HepG2 (cell line): ENCODE measurements around the gene FARSB. TPM values are rescaled to one million over a fixed set of nuclear protein-coding genes. Genes with fewer than 3 reads are reported as not detected.

Source experiments
- ASH2L ChIP-seq: fragments of 300-600, 200-600 bp; sonication (generic); IDR thresholded peaks from 2 replicates; pipeline ENCODE4 v1.7.0; 2017; ENCODE audit warnings: low read depth, mild to moderate bottlenecking, moderate library complexity, mixed read lengths, low read length; ENCODE audit not compliant: insufficient read length
- CBX2 ChIP-seq, 2 experiments: fragments of 200-600 bp in 1 of 2; sonication (generic); formaldehyde crosslinking in 1 of 2; IDR thresholded peaks; 2 replicates each; pipeline versions ENCODE4 v1.7.0 to v1.8.1; 2018 to 2022; ENCODE audit warnings: low read depth in 2 of 2, low read length in 1 of 2, mild to moderate bottlenecking in 1 of 2, missing genetic modification reagents in 1 of 2
- EP300 ChIP-seq, 3 experiments: sonication (generic) in 1 of 3; formaldehyde crosslinking in 1 of 3; IDR thresholded peaks; 2 replicates each; pipeline versions ENCODE4 v1.5.1 to v1.6.1; 2011 to 2020; ENCODE audit warnings: low read depth in 2 of 3, low read length in 2 of 3, borderline replicate concordance in 1 of 3, improper control_type of control experiment in 1 of 3, mild to moderate bottlenecking in 1 of 3, missing genetic modification reagents in 1 of 3, moderate library complexity in 1 of 3
- HOXA7 ChIP-seq: sonication (generic); formaldehyde crosslinking; IDR thresholded peaks from 2 replicates; pipeline ENCODE4 v1.8.1; 2022; ENCODE audit warnings: mild to moderate bottlenecking, missing genetic modification reagents, moderate library complexity
- KAT8 ChIP-seq: IDR thresholded peaks from 2 replicates; pipeline ENCODE4 v1.6.1; 2016; ENCODE audit warnings: missing genetic modification reagents, missing compliant biosample characterization
- KLF11 ChIP-seq: IDR thresholded peaks from 2 replicates; pipeline ENCODE4 v1.6.1; 2016; ENCODE audit warnings: missing compliant biosample characterization
- MBNL3 ChIP-seq: fragments of 250-450 bp; sonication (Bioruptor Pico); conservative IDR thresholded peaks from 2 replicates; pipeline ENCODE4 v1.8.0; 2022; ENCODE audit warnings: mild to moderate bottlenecking, inconsistent platforms
- MED1 ChIP-seq: sonication (generic); formaldehyde crosslinking; IDR thresholded peaks from 2 replicates; pipeline ENCODE4 v1.4.0; 2020; ENCODE audit warnings: missing genetic modification reagents
- MTA1 ChIP-seq: sonication (generic); formaldehyde crosslinking; IDR thresholded peaks from 2 replicates; pipeline ENCODE4 v1.4.0; 2020; ENCODE audit warnings: missing genetic modification reagents, mild to moderate bottlenecking, borderline replicate concordance
- MXI1 ChIP-seq: IDR thresholded peaks from 3 replicates; pipeline ENCODE4 v1.6.1; 2012; ENCODE audit warnings: low read depth, low read length, inconsistent platforms, borderline replicate concordance
- NCOR1 ChIP-seq: fragments of 200-600 bp; sonication (generic); IDR thresholded peaks from 2 replicates; pipeline ENCODE4 v1.7.0; 2017; ENCODE audit warnings: antibody characterized with exemption, low read length, borderline replicate concordance
- NFATC3 ChIP-seq: sonication (generic); formaldehyde crosslinking; IDR thresholded peaks from 2 replicates; pipeline ENCODE4 v1.5.1; 2020; ENCODE audit warnings: mild to moderate bottlenecking, missing genetic modification reagents
- RAD21 ChIP-seq: fragments of 450-650 bp; formaldehyde crosslinking; IDR thresholded peaks from 2 replicates; pipeline ENCODE4 v1.5.0; 2020; ENCODE audit warnings: mild to moderate bottlenecking
- RORA ChIP-seq: sonication (generic); formaldehyde crosslinking; IDR thresholded peaks from 2 replicates; pipeline ENCODE4 v1.5.0; 2020; ENCODE audit warnings: mild to moderate bottlenecking, missing genetic modification reagents, moderate library complexity
- SOX13 ChIP-seq, 3 experiments: fragments of 450-650 bp in 1 of 3; sonication (generic) in 1 of 3; formaldehyde crosslinking in 1 of 3; IDR thresholded peaks in 2 of 3; conservative IDR thresholded peaks in 1 of 3; 2 replicates each; pipeline versions ENCODE4 v1.5.0 to v1.6.1; 2016 to 2020; ENCODE audit warnings: antibody characterized with exemption in 1 of 3, mild to moderate bottlenecking in 1 of 3, missing compliant biosample characterization in 1 of 3, missing genetic modification reagents in 1 of 3, moderate library complexity in 1 of 3
- SP140L ChIP-seq: sonication (generic); formaldehyde crosslinking; IDR thresholded peaks from 2 replicates; pipeline ENCODE4 v1.4.0; 2020; ENCODE audit warnings: missing genetic modification reagents, borderline replicate concordance
- TEAD3 ChIP-seq: optimal IDR thresholded peaks from 2 replicates; pipeline ENCODE3; 2016; ENCODE audit warnings: borderline replicate concordance
- ZKSCAN1 ChIP-seq: fragments of 150-350 bp; IDR thresholded peaks from 2 replicates; pipeline ENCODE4 v1.6.1; 2014; ENCODE audit warnings: low read length
- ZNF234 ChIP-seq: sonication (generic); formaldehyde crosslinking; conservative IDR thresholded peaks from 2 replicates; pipeline ENCODE4 v1.5.1; 2020; ENCODE audit warnings: mild to moderate bottlenecking, missing genetic modification reagents
- ZNF558 ChIP-seq: sonication (generic); formaldehyde crosslinking; IDR thresholded peaks from 2 replicates; pipeline ENCODE4 v1.9.0; 2022; ENCODE audit warnings: mild to moderate bottlenecking, missing genetic modification reagents, borderline replicate concordance
- ZNF577 ChIP-seq: sonication (generic); formaldehyde crosslinking; IDR thresholded peaks from 2 replicates; pipeline ENCODE4 v1.4.0; 2020; ENCODE audit warnings: mild to moderate bottlenecking, low read depth, missing genetic modification reagents, borderline replicate concordance
- polyA plus RNA-seq, 8 experiments: library from polyadenylated mRNA; depleted of rRNA in 3 of 8; stranded (reverse) in 7 of 8; unstranded in 1 of 8; fragments of >200 nt; fragmentation: Illumina TruSeq in 4 of 8; extraction: Trizol in 4 of 8; gene quantifications; 2 replicates each; pipeline versions ENCODE4 v1.2.1 to v1.2.3, GENCODE V29; 2011 to 2016; ENCODE audit warnings: low read depth in 4 of 8, missing spikeins in 1 of 8, mixed read lengths in 1 of 8; ENCODE audit not compliant: insufficient read depth in 1 of 8
- total RNA-seq, 5 experiments: library from RNA; depleted of rRNA; stranded (reverse); fragments of >200 nt; fragmentation: Illumina TruSeq; extraction: Trizol; gene quantifications; 2 replicates each; pipeline ENCODE4 v1.2.3, GENCODE V29; 2016; ENCODE audit warnings: low read depth in 1 of 5
- TF ChIP-seq, protein P1 (sequence below): sonication (generic); formaldehyde crosslinking; IDR thresholded peaks from 2 replicates; pipeline ENCODE4 v1.8.1; 2022; ENCODE audit warnings: low read depth, mild to moderate bottlenecking, missing genetic modification reagents

The FARSB gene
- total and polyA plus RNA-seq, 2 of the 13 experiments (the other 11 are each of a cell fraction or from before 2014, with no cell fraction given) = 23.3 to 45.9 TPM

DNA sequence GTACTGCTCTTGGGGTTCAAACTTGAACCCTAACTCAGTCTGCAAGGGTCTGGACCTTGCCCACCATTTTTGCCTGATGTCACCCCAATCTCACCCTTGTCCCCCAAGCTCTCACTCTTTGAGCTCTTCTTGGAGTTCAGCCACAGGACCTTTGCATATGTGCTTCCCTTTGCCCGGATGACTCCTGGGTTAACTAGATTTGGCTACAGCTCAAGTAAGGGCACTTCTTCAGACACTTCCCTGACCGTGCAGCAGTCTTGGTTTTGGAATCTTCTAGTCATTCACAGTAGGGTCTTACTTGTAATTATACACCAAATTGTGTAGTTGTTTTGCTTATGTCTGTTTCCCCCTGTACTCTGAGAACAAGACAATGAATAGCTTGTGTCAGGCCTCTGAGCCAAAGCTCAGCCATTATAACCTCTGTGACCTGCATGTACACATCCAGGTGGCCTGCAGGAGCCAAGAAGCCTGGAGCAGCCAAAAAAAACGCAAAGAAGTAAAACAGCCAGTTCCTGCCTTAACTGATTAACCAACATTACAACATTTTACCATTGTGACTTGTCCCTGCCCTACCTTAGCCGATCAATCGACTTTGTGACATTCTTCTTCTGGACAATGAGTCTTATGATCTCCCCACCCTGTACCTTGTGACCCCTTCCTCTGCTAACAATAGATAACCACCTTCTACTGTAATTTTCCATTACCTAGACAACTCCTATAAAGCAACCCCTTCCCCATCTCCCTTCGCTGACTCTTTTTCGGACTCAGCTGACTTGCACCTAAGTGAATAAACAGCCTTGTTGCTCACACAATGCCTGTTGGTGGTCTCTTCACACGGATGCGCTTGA, 14.5 kb upstream of the FARSB start (continued):
- TF ChIP-seq RAD21 (CRISPR knock-in tag) (no peak), MXI1 (no peak), MBNL3 (CRISPR knock-in tag) (no peak), ZNF558 (CRISPR knock-in tag) (no peak), SP140L (CRISPR knock-in tag) (0 out of 2 replicates have a peak, but pooled peaks have one; percentile 33), RORA (CRISPR knock-in tag) (no peak), ZNF234 (CRISPR knock-in tag) (no peak), HOXA7 (CRISPR knock-in tag) (no peak), EP300 (IDR thresholded peaks at IDR 0.05; ENCODE audit: low read depth in 2 of 2, low read length in 2 of 2) (peak in 1 of 2 experiments; percentile 88; a peak in 2 of 4 replicates), EP300 (CRISPR knock-in tag; IDR thresholded peaks at IDR 0.05; ENCODE audit: borderline replicate concordance) (0 out of 2 replicates have a peak, but pooled peaks have one; percentile 46), NCOR1 (0 out of 2 replicates have a peak, but pooled peaks have one; percentile 23), TEAD3 (no peak), NFATC3 (CRISPR knock-in tag) (no peak), MTA1 (no peak), SOX13 (IDR thresholded peaks at IDR 0.05) (peak; percentile 96), SOX13 (CRISPR knock-in tag; conservative IDR thresholded peaks at IDR 0.05 in 1 of 2, IDR thresholded peaks at IDR 0.05 in 1 of 2) (peak in 1 of 2 experiments; percentile 99; a peak in 2 of 4 replicates), ZKSCAN1 (no peak), MED1 (peak; percentile 50), KAT8 (CRISPR knock-in tag) (0 out of 2 replicates have a peak, but pooled peaks have one; percentile 36), CBX2 (IDR thresholded peaks at IDR 0.05; ENCODE audit: low read depth, low read length) (no peak), CBX2 (CRISPR knock-in tag; IDR thresholded peaks at IDR 0.05; ENCODE audit: low read depth) (no peak), KLF11 (CRISPR knock-in tag) (no peak), ASH2L (no peak), ZNF577 (CRISPR knock-in tag) (no peak)
- TF ChIP-seq, protein P1, sequence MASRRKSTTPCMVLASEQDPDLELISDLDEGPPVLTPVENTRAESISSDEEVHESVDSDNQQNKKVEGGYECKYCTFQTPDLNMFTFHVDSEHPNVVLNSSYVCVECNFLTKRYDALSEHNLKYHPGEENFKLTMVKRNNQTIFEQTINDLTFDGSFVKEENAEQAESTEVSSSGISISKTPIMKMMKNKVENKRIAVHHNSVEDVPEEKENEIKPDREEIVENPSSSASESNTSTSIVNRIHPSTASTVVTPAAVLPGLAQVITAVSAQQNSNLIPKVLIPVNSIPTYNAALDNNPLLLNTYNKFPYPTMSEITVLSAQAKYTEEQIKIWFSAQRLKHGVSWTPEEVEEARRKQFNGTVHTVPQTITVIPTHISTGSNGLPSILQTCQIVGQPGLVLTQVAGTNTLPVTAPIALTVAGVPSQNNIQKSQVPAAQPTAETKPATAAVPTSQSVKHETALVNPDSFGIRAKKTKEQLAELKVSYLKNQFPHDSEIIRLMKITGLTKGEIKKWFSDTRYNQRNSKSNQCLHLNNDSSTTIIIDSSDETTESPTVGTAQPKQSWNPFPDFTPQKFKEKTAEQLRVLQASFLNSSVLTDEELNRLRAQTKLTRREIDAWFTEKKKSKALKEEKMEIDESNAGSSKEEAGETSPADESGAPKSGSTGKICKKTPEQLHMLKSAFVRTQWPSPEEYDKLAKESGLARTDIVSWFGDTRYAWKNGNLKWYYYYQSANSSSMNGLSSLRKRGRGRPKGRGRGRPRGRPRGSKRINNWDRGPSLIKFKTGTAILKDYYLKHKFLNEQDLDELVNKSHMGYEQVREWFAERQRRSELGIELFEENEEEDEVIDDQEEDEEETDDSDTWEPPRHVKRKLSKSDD = 0 out of 2 replicates have a peak, but pooled peaks have one; percentile 33
